Neural progenitor cell (in vitro differentiated cells): ENCODE data around the gene MUC3A. TPM values are rescaled to one million over a fixed set of nuclear protein-coding genes. Genes with fewer than 3 reads are reported as not detected.
"Not testable (repeated sequence)": the region's sequence is repeated elsewhere in the genome, so short reads cannot be mapped to it uniquely, and the experiment has no call there.

Experiments
- DNase-seq: peaks from one replicate; pipeline ENCODE4 v3.0.0-alpha.2; 2016; ENCODE audit warnings: low spot score
- H2AFZ ChIP-seq: fragments of 200-600 bp; sonication (generic); replicated peaks from 2 replicates; pipeline ENCODE4 v1.6.1; 2016; ENCODE audit warnings: antibody characterized with exemption
- H3F3A ChIP-seq: fragments of 200-600 bp; sonication (generic); 2 replicates; pipeline ENCODE4 v1.6.1; 2016; ENCODE audit warnings: antibody characterized with exemption, low read depth
- H3K27ac ChIP-seq: fragments of 200-600 bp; sonication (generic); 2 replicates; pipeline ENCODE4 v1.5.1; 2016; ENCODE audit warnings: mild to moderate bottlenecking
- H3K27me3 ChIP-seq: fragments of 200-600 bp; sonication (generic); 2 replicates; pipeline ENCODE4 v1.6.1; 2016; ENCODE audit warnings: mild to moderate bottlenecking, moderate library complexity
- H3K36me3 ChIP-seq: fragments of 200-600 bp; sonication (generic); 2 replicates; pipeline ENCODE4 v1.5.1; 2016
- H3K4me1 ChIP-seq: fragments of 200-600 bp; sonication (generic); 2 replicates; pipeline ENCODE4 v1.6.1; 2016; ENCODE audit warnings: mixed run types
- H3K4me2 ChIP-seq: fragments of 200-600 bp; sonication (generic); 2 replicates; pipeline ENCODE4 v1.6.1; 2016
- H3K4me3 ChIP-seq: fragments of 200-600 bp; sonication (generic); 2 replicates; pipeline ENCODE4 v1.5.1; 2016
- H3K79me2 ChIP-seq: fragments of 200-600 bp; sonication (generic); 2 replicates; pipeline ENCODE4 v1.6.1; 2016; ENCODE audit warnings: low read depth
- H3K9ac ChIP-seq: fragments of 200-600 bp; sonication (generic); 2 replicates; pipeline ENCODE4 v1.6.1; 2016
- H3K9me3 ChIP-seq: fragments of 200-600 bp; sonication (generic); 2 replicates; pipeline ENCODE4 v1.5.1; 2016; ENCODE audit warnings: low read depth
- H4K20me1 ChIP-seq: fragments of 200-600 bp; sonication (generic); 2 replicates; pipeline ENCODE4 v1.6.1; 2016; ENCODE audit warnings: low read depth
- H3K27ac Mint-ChIP-seq: 3 replicates; pipeline ENCODE4 v1.8.0; 2021; ENCODE audit warnings: mixed read lengths
- H3K27me3 Mint-ChIP-seq: 2 replicates; pipeline ENCODE4 v1.8.0; 2022; ENCODE audit warnings: low read depth, mild to moderate bottlenecking, inconsistent platforms, moderate library complexity, mixed read lengths; ENCODE audit not compliant: insufficient read depth
- H3K36me3 Mint-ChIP-seq: 3 replicates; pipeline ENCODE4 v1.8.0; 2021; ENCODE audit warnings: mixed read lengths
- H3K4me1 Mint-ChIP-seq: 3 replicates; pipeline ENCODE4 v1.8.0; 2021; ENCODE audit warnings: mixed read lengths
- H3K4me3 Mint-ChIP-seq: 3 replicates; pipeline ENCODE4 v1.8.0; 2021; ENCODE audit warnings: mild to moderate bottlenecking, moderate library complexity, mixed read lengths
- H3K9me3 Mint-ChIP-seq: 3 replicates; pipeline ENCODE4 v1.8.0; 2020; ENCODE audit warnings: mixed read lengths
- EZH2 ChIP-seq: fragments of 200-600 bp; sonication (generic); IDR thresholded peaks from 2 replicates; pipeline ENCODE4 v1.6.1; 2017; ENCODE audit warnings: antibody characterized with exemption, mild to moderate bottlenecking, moderate library complexity
- EZH2phosphoT487 ChIP-seq: fragments of 200-600 bp; sonication (generic); IDR thresholded peaks from 2 replicates; pipeline ENCODE4 v1.6.1; 2017; ENCODE audit warnings: antibody characterized with exemption
- total RNA-seq: library from RNA; depleted of rRNA; stranded (reverse); fragments of >200 nt; gene quantifications from 2 replicates; pipeline ENCODE4 v1.2.3, GENCODE V29; 2015; ENCODE audit warnings: low replicate concordance
- TF ChIP-seq, protein P1 (sequence below): fragments of 200-600 bp; sonication (generic); IDR thresholded peaks from 2 replicates; pipeline ENCODE4 v1.5.1; 2017; ENCODE audit warnings: antibody characterized with exemption, mild to moderate bottlenecking

The MUC3A gene
- total RNA-seq, 1 donor from 2014 or later = 0.80 TPM

- no peaks in the 10 kb centered on the region for H3K4me1 Mint-ChIP-seq
- Histone ChIP-seq H4K20me1 (no peaks in the 10 kb centered on the region), H3K79me2 (no peaks in the 10 kb centered on the region), H3K27me3 (no peaks in the 10 kb centered on the region), H3K4me1 (no peaks in the 10 kb centered on the region), H3K27ac (no peak overlapping the region), H3F3A (no peaks in the 10 kb centered on the region), H3K4me3 (no peak overlapping the region), H3K36me3 (no peaks in the 10 kb centered on the region), H2AFZ (no peak overlapping the region), H3K4me2 (no peak overlapping the region), H3K9me3 (no peaks in the 10 kb centered on the region), H3K9ac (no peak overlapping the region)
- peaks cover 2% of the 10 kb centered on the region for H3K27me3 Mint-ChIP-seq
- TF ChIP-seq EZH2 = no peak
- no peak for TF ChIP-seq EZH2phosphoT487
- TF ChIP-seq, protein P1, sequence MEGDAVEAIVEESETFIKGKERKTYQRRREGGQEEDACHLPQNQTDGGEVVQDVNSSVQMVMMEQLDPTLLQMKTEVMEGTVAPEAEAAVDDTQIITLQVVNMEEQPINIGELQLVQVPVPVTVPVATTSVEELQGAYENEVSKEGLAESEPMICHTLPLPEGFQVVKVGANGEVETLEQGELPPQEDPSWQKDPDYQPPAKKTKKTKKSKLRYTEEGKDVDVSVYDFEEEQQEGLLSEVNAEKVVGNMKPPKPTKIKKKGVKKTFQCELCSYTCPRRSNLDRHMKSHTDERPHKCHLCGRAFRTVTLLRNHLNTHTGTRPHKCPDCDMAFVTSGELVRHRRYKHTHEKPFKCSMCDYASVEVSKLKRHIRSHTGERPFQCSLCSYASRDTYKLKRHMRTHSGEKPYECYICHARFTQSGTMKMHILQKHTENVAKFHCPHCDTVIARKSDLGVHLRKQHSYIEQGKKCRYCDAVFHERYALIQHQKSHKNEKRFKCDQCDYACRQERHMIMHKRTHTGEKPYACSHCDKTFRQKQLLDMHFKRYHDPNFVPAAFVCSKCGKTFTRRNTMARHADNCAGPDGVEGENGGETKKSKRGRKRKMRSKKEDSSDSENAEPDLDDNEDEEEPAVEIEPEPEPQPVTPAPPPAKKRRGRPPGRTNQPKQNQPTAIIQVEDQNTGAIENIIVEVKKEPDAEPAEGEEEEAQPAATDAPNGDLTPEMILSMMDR = no peak
- no peaks in the 10 kb centered on the region for H3K36me3 Mint-ChIP-seq
- H3K4me3 Mint-ChIP-seq = no peak overlapping the region
- no peak overlapping the region for H3K27ac Mint-ChIP-seq
- peaks cover 1% of the 10 kb centered on the region for H3K9me3 Mint-ChIP-seq
- no peak for DNase-seq
These were observed 28.3 kb upstream of the MUC3A start for GRCh38 chr7:100921039-100921438.

DNA sequence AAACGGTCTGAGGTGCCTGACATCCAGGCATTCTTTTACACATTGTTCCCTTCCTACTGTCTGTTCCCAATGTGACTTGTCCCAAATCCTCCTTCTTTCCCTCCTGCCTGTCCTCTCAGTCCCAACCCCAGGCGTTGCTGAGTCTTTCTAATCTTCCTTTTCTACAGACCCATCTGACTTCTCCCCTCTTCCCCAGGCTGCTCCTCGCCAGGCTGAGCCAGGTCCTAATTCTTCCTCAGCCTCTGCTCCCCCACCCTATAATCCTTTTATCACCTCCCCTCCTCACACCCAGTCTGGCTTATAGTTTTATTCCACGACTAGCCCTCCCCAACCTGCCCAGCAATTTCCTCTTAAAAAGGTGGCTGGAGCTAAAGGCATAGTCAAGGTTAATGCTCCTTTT lies 25.7 kb upstream of the MUC3A start:
- H3K9me3 ChIP-seq, H3K27me3 Mint-ChIP-seq, H3K27ac ChIP-seq, H3K27ac Mint-ChIP-seq, H2AFZ ChIP-seq, H3K79me2 ChIP-seq, H3K4me1 Mint-ChIP-seq, H3K9me3 Mint-ChIP-seq, H4K20me1 ChIP-seq, H3K36me3 ChIP-seq, H3K4me2 ChIP-seq, DNase-seq, H3K27me3 ChIP-seq, H3F3A ChIP-seq, H3K4me3 Mint-ChIP-seq, H3K36me3 Mint-ChIP-seq, H3K4me1 ChIP-seq, H3K9ac ChIP-seq, H3K4me3 ChIP-seq: not testable (repeated sequence)

DNA sequence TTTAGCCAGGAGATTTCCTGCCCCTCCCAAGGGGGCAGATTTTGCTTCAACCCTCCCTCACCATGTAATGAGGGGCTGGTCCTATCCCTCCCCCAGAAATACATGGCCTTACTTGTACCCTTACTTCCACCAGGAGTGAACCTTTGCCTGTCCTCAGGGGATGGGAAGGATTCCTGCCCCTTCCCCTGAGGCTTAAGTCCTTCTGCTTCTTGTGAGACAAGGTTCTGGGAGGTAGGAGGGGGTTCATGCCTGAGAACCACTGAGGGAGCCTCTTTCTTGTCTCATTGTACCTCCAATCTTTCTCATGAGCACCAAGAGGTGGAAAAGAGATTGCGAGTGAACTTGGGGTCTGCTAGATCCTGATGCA lies 19.5 kb upstream of the MUC3A start:
- no peaks in the 10 kb centered on the region for H3K79me2 ChIP-seq

DNA sequence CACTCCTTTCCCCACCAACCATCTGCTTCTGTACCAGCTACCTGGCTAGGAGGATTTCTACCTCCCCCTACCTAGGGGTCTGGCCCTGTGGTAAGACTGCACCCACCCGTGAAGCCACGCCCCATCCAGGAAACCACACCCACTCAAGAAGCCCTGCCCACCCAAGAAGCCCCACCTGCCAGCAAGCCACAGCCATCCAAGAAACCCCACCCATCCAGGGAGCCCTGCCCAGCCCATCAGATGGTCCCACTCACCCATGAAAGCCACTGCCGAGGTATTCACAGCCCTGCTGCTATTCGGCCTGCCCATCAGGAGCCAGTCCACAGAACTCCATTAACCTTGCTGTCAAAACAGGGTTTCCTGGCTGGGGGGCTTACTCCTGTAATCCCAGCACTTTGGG lies 15.6 kb upstream of the MUC3A start:
- Histone ChIP-seq H3K4me1 (no peaks in the 10 kb centered on the region), H3K27ac (no peak overlapping the region), H3K9me3 (peaks cover 4% of the 10 kb centered on the region), H3K4me3 (no peak overlapping the region), H3K79me2 (no peaks in the 10 kb centered on the region), H3K27me3 (no peaks in the 10 kb centered on the region), H3K9ac (no peak overlapping the region), H3K4me2 (no peak overlapping the region), H3F3A (no peaks in the 10 kb centered on the region), H4K20me1 (no peaks in the 10 kb centered on the region), H3K36me3 (no peaks in the 10 kb centered on the region), H2AFZ (no peak overlapping the region)
- Mint-ChIP-seq H3K27ac (no peak overlapping the region), H3K36me3 (no peaks in the 10 kb centered on the region), H3K4me3 (no peak overlapping the region), H3K27me3 (peaks cover 4% of the 10 kb centered on the region), H3K9me3 (peaks cover 9% of the 10 kb centered on the region), H3K4me1 (no peaks in the 10 kb centered on the region)
- TF ChIP-seq EZH2phosphoT487 (no peak), EZH2 (no peak)
- TF ChIP-seq, protein P1 = no peak
- DNase-seq = no peak

More for the DNA sequence above, 19.5 kb upstream of the MUC3A start:
- Mint-ChIP-seq H3K9me3 (peaks cover 7% of the 10 kb centered on the region), H3K27ac (no peak overlapping the region), H3K4me3 (no peak overlapping the region), H3K4me1 (no peaks in the 10 kb centered on the region), H3K36me3 (no peaks in the 10 kb centered on the region), H3K27me3 (peaks cover 4% of the 10 kb centered on the region)
- Histone ChIP-seq H4K20me1 (no peaks in the 10 kb centered on the region), H2AFZ (no peak overlapping the region), H3K36me3 (no peaks in the 10 kb centered on the region), H3K27ac (no peak overlapping the region), H3K4me1 (no peaks in the 10 kb centered on the region), H3K4me3 (no peak overlapping the region), H3F3A (no peaks in the 10 kb centered on the region), H3K4me2 (no peak overlapping the region), H3K9me3 (peaks cover 4% of the 10 kb centered on the region), H3K9ac (no peak overlapping the region), H3K27me3 (no peaks in the 10 kb centered on the region)
- no peak for DNase-seq
- no peak for TF ChIP-seq EZH2
- TF ChIP-seq, protein P1 = no peak
- TF ChIP-seq EZH2phosphoT487 = no peak

- not testable (repeated sequence) for H3K4me2 ChIP-seq, DNase-seq, H3K9ac ChIP-seq, H3K79me2 ChIP-seq, H3K4me1 Mint-ChIP-seq, H3K4me1 ChIP-seq, H3K36me3 Mint-ChIP-seq, H3K27me3 Mint-ChIP-seq, H3K27me3 ChIP-seq, H3K27ac Mint-ChIP-seq, H3K4me3 ChIP-seq, H2AFZ ChIP-seq, H3K4me3 Mint-ChIP-seq, H3K9me3 ChIP-seq, H4K20me1 ChIP-seq, H3K36me3 ChIP-seq, H3F3A ChIP-seq, H3K27ac ChIP-seq
- peaks cover 19% of the 10 kb centered on the region for H3K9me3 Mint-ChIP-seq
These were observed 14.0 kb upstream of the MUC3A start for GRCh38 chr7:100935381-100935780.

DNA sequence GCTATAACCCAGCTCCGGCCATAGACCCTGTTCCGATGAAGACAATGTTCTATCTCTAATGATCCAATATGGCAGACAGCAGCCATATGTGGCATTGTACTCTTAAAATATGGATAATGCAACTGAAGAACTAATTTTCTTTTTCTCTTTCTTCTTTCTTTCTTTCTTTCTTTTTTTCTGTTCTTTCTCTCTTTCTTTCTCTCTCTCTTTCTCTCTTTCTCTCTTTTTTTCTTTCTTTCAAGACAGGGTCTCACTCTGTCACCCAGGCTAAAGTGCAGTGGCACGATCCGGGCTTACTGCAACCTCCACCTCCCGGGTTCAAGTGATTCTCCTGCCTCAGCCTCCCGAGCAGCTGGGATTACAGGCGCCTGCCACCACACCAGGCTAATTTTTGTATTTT lies 13.2 kb upstream of the MUC3A start:
- not testable (repeated sequence) for H3K4me1 ChIP-seq, H3K36me3 ChIP-seq, H3K9ac ChIP-seq, H2AFZ ChIP-seq, H3K27ac Mint-ChIP-seq, H4K20me1 ChIP-seq, H3K4me3 ChIP-seq, H3K4me3 Mint-ChIP-seq, H3K27me3 ChIP-seq, H3K27ac ChIP-seq, H3K4me1 Mint-ChIP-seq, H3F3A ChIP-seq, H3K36me3 Mint-ChIP-seq, DNase-seq, H3K4me2 ChIP-seq, H3K9me3 ChIP-seq, H3K79me2 ChIP-seq, H3K27me3 Mint-ChIP-seq
- peaks cover 16% of the 10 kb centered on the region for H3K9me3 Mint-ChIP-seq
